ENCODE measurements around the gene F8.

- TF ChIP-seq POLR2AphosphoS5 (IDR thresholded peaks at IDR 0.05), result no peak
- TF ChIP-seq, protein P1, sequence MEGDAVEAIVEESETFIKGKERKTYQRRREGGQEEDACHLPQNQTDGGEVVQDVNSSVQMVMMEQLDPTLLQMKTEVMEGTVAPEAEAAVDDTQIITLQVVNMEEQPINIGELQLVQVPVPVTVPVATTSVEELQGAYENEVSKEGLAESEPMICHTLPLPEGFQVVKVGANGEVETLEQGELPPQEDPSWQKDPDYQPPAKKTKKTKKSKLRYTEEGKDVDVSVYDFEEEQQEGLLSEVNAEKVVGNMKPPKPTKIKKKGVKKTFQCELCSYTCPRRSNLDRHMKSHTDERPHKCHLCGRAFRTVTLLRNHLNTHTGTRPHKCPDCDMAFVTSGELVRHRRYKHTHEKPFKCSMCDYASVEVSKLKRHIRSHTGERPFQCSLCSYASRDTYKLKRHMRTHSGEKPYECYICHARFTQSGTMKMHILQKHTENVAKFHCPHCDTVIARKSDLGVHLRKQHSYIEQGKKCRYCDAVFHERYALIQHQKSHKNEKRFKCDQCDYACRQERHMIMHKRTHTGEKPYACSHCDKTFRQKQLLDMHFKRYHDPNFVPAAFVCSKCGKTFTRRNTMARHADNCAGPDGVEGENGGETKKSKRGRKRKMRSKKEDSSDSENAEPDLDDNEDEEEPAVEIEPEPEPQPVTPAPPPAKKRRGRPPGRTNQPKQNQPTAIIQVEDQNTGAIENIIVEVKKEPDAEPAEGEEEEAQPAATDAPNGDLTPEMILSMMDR (IDR thresholded peaks at IDR 0.05), result no peak
Measured at GRCh38 chrX:154793084-154793795, 229.3 kb downstream of the F8 start.
